ENCODE measurements around the gene ANKDD1B.

ANKDD1B gene

DNA sequence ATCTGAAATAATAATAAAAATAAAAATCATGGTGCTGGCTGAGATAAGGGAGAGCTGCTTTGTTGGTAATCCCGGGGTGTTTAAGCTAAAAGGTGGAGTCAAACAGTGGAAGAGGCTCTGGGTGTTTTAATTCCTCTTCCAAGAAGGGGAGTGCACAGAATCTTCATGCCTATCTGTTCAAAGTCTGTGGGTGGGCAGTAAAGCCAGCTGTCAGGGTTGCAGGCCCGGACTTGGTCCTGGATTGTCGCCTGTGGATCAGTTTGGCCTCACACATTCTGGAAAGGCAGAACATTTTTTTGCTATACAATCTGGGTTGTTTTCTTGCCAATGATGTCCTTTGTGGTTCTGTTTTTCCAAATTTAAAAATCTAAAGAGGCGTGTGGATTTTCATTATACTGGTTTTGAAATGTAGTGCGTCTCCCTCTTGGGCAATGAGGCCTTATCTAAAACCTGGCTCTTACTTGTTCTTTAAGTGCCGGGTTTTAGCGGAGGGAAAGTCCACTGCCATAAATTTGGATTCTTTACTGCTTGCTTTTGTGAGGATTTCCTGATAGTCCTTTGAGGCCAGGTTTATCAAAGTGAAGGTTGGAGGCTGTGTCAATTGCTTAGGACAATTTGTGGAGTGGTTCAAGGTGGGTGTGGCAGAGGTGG, 5.8 kb downstream of the ANKDD1B start:
- DNase-seq, result no peak

DNA sequence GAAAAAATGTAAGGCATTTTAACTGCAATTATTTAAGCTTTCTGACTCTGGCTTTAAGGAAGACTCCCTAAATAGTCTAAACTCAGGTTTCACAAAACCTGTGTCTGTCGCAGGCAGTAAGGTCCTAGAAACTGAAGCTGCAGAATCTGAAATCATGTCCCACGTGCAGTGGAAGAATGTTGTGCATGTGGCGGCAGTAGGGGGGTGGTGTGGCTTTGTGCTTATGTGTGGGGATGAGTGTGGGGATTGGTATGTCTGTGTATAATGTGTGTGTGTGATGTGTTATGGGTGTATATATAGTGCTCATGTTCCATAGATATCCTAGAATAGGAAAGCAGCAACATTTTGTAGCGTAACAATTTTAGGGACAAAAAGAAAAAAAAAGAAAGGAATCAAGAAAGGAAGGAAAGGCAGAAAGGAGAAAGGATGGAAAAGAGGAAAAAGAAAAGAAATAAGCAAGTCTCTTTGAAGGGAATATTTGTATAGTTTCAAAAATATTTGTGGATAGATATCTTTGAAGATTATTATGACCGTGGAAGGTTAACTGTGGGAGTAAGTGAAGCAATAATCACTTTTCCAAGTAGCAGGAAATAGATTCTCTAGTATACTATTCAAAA, 6.6 kb downstream of the ANKDD1B start:
- DNase-seq, result no peak

DNA sequence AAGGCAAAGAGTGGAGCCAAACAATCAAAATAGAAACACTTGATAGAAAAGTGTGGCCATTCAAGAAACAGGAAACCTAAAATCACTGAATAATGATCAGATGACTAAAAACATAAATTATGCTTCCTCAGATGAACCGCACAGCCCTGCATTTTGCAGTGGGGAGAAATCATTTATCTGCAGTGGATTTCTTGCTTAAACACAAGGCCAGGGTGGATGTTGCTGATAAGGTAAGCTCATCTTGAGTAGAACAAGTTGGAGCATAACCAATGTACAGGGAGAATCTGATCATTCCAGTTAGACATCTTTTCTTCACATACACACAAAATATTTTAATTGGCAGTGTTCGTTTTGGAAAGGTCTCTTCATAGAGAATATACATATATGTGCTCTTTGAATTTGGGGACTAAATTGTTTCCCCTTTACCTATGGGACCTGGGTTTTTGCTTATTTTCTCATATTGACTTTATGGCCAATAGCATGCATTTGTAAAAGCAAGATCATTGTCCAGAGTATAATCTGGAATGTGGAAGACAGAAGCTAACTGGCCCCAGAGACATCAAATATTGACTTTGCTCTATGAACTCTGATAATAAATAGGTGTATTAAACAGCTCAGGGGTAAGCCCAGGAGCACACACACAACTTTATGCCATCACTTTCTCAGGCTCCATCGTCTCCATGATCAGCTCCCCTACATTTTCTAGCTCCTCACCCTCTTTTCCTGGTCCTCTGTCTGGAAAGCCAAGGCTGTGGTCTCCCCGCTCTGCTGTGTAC, 9.1 kb downstream of the ANKDD1B start:
- no peak for DNase-seq

- DNase-seq, result no peak
Observed at GRCh38 chr5:75622564-75622963, 11.3 kb downstream of the ANKDD1B start.

DNA sequence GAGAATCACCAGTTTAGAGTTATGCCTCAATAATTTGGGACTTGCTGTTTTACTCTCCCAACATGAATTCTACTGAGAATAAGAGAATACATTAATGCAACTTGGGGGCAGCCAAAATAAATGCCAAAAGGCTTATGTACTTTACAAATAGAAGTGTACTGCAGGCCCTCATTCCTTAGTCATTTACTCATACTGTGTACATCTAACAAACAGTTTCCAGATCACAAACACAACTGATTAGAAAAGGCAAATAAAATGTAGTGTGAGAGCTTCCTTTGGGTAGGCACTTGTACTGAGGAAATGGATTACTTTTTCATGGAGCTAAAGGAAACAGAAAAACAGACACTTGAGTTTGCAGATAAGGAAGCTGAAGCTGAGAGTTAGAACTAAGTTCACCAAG, 12.6 kb downstream of the ANKDD1B start:
- DNase-seq, result no peak

- no peak for DNase-seq
Observed at GRCh38 chr5:75626959-75627358, 15.7 kb downstream of the ANKDD1B start.

DNA sequence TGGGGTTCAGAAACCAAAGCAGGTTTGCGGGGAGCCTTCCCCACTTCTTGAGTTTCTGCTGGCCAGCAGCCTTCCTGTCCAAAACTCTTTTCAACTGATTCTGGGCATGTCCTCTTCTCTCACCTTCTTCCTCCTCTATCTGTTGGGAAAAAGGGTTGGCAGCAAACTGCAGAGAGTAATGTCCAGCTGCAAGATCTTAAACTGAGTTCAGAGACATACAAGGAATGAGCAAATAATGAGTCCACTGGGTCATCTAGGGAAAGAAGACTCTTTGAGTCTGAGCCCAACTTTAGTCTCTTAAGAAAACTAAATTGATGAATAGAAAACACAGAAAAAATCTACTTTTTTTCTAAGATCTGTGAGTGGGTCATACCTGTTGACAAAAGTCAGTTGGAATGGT, 16.5 kb downstream of the ANKDD1B start:
- DNase-seq, result no peak

GRCh38 chr5:75630875-75631274, 19.6 kb downstream of the ANKDD1B start:
- DNase-seq, result no peak

DNA sequence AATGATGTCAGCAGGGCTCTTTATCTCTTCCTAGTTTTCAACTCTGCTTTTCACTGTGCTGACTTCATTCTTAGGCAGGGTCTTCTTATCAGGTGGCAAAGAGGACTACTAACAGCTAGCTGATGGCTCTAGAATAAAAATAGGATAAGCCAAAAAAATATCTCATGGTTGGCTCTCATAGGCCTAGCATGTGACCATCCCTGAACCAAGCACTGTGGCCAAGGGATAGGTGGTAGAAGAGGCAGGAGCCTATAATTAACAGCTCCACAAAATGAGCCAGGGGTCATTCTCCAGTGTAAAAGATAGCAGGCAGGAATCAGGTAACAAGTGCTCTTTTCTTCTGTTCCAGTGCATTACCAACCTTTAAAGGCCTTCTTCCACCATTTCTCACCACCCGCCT, 21.1 kb downstream of the ANKDD1B start:
- no peak for DNase-seq

DNA sequence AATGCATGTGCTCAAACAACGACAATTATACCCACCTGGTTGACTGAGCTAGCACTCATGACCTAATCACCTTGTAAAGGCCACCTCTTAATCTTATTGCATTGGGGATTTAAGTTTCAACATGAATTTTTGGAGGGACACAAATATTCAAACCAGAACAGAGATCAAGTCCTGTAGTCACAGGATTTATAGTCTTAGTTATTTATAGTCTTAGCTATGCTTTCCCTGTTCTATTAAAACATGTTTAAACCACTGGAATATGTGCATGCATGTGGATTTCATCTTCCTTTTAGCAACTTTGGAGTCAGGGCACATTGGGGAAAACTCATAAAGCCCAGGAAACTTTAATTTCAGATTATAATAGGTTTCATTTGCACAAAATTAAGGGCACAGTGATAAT, 26.7 kb downstream of the ANKDD1B start:
- DNase-seq, result no peak

- DNase-seq, result no peak
Observed at GRCh38 chr5:75639535-75640311, 28.5 kb downstream of the ANKDD1B start.

DNA sequence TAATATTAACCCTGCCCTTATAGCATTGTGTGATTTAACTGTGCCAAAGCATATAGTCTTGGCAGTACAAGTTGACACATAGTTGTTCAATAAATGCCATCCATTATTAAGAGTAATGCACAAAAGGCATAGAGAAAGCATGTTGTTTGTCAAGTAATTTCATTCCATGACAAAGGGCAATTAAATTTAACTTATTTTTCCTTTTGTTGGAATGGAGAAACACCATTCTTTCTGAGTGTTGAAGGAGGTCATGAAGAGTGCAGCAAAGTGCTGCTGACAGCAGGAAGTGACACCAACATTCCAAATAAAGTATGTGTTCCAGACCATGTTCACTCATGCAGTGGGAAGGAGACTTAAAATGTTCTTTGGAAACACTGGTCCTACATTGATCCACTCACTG, 29.1 kb downstream of the ANKDD1B start:
- DNase-seq, result no peak

- DNase-seq, result no peak
Observed at GRCh38 chr5:75640826-75641225, 29.6 kb downstream of the ANKDD1B start.

DNA sequence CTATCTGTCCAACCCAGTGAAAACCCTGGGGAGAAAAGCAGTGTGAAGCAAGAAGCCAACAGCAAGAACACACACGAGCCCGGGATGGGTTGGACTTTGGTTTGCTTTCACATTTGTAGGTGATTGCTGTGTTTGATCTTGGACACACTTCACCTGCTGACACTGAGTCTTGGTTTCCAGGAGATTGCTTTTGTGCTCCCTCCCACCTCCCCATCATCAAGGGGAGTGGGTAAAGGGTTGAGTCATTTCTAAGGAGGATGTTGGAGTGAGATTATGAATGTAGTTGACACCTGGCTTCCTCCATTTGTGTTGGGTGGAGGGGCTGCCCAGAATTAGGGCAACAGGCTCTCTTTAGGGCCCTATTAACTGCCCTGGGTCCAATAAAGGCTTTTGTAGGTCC, 37.5 kb downstream of the ANKDD1B start:
- no peak for DNase-seq

- no peak for DNase-seq
Observed at GRCh38 chr5:75651575-75652238, 40.5 kb downstream of the ANKDD1B start.

- DNase-seq, result no peak
Observed at GRCh38 chr5:75653521-75653920, 42.3 kb downstream of the ANKDD1B start.

DNA sequence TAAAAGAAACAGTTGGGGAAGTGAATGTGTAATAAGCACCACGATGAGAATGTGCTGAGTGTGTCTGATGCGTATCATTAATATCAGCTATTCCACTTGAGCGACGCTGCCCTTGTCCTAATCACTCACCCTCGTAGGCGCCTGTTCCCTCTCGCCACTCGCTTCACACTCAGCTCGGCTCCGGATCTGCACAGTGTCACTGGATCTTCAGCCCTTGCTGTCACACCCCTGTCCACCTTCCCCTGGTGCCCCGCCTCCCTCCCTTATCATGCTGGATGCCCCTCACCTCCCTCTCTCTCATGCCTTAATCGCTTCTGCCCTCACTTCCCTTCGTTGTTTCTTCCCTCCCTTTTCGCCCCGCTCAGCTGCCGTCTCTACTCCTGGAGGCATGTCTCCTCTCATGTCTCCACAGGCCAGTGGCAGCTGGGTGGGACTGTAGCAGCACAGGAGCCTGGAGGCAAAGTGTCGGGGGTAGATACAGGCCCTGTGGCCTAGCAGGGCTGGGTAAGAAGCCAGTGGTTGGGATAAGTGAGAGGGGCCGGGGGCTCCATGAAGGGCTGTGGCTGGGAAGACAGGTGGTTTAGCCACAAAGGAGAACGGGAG, 43.5 kb downstream of the ANKDD1B start:
- no peak for DNase-seq

GRCh38 chr5:75656311-75657003, 45.2 kb downstream of the ANKDD1B start:
- peak; percentile 6 for DNase-seq

DNA sequence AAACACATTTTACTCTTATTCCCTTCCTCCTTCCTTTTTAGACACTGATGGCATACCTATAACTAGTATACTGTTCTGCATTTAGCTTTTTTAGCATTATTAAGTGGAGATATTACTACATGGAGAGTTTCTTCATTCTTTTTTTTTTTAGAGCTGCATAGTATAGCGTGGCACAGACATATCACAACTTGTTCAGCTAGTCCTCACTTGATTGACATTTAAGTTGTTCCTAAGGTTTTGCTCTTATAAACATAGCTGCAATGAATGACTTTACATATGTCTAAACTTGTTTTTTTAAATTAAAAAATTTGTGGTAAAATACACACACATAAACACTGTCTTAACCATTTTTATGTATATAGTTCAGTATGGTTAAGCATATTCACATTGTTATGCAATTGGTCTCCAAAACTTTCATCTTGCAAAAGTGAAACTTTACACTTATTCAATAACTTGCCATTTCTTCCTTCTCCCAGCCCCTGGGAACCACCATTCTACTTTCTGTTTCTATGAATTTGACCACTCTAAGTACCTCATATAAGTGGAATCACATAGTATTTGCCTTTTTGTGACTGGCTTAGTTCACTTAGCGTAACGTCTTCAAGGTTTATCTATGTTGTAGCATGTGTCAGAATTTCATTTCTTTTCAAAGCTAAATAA, 48.7 kb downstream of the ANKDD1B start:
- DNase-seq, result no peak

GRCh38 chr5:75660678-75661465, 49.6 kb downstream of the ANKDD1B start:
- no peak for DNase-seq
